ENCODE measurements around the gene ITGAL. TPM values are rescaled to one million over a fixed set of nuclear protein-coding genes. Genes with fewer than 3 reads are reported as not detected.
"Not testable (repeated sequence)": the region's sequence is repeated elsewhere in the genome, so short reads cannot be mapped to it uniquely, and the experiment has no call there.

ITGAL gene
- total RNA-seq, 1 donor from 2014 or later = 14.5 TPM

DNA sequence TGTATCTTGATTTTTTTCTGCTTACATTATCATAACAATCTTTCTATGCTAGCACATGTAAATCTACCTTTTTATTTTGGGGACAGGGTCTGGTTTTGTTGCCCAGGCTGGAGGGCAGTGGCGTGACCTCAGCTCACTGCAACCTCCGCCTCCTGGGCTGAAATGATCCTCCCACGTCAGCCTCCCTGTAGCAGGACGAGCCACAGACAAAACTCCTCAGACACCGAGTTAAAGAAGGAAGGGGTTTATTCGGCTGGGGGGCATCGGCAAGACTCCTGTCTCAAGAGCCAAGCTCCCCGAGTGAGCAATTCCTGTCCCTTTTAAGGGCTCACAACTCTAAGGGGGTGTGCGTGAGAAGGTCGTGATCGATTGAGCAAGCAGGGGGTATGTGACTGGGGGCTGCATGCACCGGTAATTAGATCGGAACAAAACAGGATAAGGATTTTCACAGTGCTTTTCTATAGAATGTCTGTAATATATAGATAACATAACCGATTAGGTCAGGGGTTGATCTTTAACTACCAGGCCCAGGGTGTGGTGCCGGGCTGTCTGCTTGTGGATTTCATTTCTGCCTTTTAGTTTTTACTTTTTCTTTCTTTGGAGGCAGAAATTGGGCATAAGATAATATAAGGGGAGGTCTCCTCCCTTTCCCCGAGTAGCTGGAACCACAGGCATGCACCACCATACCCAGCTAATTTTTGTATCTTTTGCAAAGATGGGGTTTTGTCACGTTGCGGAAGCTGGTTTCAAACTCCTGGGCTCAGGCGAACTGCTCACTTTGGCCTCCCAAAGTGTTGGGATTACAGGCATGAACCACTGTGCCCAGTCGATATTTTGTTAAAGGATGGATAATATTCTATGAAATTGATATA is 19.6 kb upstream of the ITGAL start:
- intact Hi-C loops (cut with DNase I); DNase-seq (ENCODE audit: low spot score); ATAC-seq: not testable (repeated sequence)

DNA sequence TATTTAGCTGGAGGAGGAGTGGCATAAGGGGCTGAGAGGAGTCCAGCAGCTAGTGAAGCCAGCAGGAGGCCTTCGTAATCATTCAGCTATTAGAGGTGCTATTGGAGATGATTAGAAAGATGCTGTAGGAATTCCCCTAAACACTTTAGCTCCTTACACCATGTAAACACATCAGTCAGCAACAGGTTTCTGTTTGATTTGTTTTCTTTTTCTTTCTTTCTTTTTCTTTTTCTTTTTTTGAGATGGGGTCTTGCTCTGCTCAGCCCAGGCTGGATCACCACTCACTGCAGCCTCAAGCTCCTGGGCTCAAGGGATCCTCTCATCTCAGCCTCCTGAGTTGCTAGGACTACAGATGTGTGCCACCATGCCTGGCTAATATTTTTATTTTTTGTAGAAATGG is 16.2 kb upstream of the ITGAL start:
- no peak for ATAC-seq
- intact Hi-C loops (cut with DNase I) = no loop called here

DNA sequence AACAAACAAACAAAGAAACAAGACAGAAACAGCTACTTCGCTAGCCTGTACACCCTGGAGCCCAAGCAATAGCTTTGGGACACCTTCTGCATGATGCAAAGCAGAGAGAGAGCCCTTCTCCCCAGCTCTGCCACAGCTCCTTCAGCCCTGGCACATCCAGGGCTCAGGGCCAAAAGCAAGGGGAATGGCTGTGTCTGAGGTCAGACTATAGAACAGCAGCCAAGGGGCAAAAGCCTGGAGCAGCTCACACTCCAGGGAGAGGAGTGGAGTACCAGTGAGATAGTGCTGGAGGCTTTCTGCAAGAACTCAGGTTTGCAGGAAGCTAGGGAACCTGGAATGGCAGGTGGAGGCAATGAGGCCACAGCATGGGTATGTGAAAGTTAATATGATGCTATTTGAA is 15.3 kb upstream of the ITGAL start:
- ATAC-seq (no peak), DNase-seq (ENCODE audit: low spot score) (no peak)
- intact Hi-C loops (cut with DNase I) = no loop called here

More for the DNA sequence above, 16.2 kb upstream of the ITGAL start:
- no peak for DNase-seq (ENCODE audit: low spot score)

DNA sequence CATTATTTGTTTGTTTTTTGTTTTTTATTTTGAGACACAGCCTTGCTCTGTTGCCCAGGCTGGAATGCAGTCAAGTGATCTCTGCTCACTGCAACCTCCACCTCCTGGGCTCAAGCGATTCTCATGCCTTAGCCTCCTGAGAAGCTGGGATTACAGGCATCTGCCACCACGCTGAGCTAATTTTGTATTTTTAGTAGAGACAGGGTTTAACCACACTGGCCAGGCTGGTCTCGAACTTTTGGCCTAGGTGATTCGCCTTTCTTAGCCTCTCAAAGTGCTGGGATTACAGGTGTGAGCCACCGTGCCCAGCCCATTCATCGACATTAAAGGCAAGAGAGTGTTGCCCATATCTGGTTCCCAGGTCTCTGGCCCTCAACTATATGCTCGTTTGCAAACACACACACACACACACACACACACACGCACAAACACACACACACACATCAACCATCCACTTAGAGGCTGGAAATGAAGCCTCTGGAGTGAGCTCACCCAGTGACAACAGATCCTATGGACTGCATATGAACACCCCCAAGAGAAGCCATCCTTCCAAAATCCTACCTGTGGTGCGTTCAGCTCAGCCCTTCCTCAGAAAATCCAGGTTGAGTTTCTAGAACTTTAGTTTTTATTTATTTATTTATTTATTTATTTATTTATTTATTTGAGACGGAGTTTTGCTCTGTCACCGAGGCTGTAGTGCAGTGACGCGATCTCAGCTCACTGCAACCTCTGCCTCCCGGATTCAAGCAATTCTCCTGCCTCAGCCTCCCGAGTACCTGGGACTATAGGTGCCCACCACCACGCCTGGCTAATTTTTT is 14.6 kb upstream of the ITGAL start:
- DNase-seq (ENCODE audit: low spot score) (no peak), ATAC-seq (no peak)
- intact Hi-C loops (cut with DNase I) = no loop called here

DNA sequence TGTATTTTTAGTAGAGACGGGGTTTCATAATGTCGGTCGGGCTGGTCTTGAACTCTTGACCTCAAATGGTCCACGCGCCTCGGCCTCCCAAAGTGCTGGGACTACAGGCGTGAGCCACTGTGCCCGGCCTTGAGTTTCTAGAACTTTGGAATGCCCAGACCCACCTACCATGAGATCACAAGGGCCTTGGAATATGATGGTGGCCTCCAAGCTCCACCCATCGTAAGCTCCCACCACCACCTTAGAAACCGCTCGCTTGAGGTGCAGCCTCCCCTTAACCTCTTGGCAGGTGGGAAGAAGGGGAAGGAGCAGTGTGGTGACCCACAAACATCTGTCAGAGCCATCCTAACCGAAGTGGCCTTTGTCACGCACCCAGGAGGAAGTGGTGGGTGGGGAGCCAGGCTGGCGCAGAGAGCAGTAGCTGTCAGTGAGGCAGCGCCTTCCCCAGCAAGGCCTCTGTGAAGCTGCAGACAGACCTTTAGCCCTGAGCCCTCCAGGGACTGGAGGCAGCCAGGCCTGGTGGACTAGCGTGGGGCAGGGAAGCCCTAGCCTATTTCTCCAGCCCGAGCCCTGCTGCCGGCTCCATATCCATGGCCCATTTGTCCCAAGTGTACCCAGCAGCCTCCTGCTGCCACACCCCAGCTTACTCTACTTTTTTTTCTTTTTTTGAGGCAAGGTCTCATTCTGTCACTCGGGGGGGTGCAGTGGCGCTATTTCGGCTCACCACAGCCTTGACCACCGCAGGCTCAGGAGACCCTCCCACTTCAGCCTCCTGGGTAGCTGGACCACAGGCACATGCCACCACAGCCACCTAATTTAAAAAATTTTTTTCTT is 13.8 kb upstream of the ITGAL start:
- ATAC-seq (peak; percentile 63), DNase-seq (ENCODE audit: low spot score) (no peak)
- intact Hi-C loops (cut with DNase I) = no loop called here

DNA sequence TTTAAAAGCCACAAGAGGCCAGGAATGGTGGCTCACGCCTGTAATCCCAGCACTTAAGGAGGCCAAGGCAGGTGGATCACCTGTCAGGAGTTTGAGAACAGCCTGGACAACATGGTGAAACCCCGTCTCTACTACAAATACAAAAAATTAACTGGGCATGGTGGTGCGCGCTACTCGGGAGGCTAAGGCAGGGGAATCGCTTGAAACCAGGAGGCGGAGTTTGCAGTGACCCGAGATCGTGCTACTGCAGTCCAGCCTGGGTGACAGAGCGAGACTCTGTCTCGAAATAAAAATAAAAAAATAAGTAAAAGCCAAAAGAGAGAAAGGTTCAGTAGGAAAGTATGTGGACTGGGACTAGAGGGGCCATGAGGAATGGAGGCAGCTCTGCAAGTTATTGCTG is 13.1 kb upstream of the ITGAL start:
- intact Hi-C loops (cut with DNase I) = no loop called here
- ATAC-seq (no peak), DNase-seq (ENCODE audit: low spot score) (no peak)

DNA sequence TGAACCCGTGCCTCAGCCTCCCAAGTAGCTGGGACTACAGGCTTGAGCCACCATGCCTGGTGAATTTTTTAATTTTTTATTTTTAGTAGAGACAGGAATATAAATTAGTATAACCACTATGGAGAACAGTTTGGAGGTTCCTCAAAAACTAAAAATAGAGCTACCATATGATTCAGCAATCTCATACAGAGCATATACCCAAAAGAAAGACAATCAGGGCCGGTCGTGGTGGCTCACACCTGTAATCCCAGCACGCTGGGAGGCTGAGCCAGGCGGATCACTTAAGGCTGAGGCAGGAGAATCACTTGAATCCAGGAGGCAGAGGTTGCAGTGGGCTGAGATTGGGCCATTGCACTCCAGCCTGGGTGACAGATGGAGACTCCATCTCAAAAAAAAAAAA is 11.1 kb upstream of the ITGAL start:
- ATAC-seq; intact Hi-C loops (cut with DNase I); DNase-seq (ENCODE audit: low spot score): not testable (repeated sequence)

DNA sequence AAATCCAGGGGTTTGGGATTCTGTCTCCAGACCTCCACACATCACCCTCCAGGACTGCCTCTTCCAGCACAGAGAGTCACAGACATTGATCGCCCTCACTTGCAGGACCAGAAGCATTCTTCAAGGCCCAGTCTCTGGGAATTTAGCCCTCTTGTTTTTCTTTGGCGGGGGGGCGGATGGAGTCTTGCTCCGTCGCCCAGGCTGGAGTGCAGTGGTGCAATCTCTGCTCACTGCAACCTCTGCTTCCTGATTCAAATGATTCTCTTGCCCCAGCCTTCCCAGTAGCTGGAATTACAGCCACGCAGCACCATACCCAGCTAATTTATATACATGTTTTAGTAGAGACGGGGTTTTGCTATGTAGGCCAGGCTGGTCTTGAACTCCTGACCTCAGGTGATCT is 8.5 kb upstream of the ITGAL start:
- ATAC-seq = no peak

DNA sequence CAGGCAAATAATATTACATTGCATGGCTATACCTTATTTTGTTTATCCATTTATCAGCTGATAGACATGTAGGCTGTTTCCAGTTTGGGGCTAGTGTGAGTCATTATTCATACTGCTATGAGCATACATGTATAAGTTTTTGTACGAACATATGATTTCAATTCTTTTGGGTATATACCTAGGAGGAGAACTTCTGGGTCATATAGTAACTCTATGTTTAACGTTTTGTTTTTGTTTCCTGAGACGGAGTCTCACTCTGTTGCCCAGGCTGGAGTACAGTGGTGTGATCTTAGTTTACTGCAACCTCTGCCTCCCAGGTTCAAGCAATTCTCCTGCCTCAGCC is 2.4 kb upstream of the ITGAL start:
- intact Hi-C loops (cut with DNase I) = no loop called here
- ATAC-seq (no peak), DNase-seq (ENCODE audit: low spot score) (no peak)

More for the DNA sequence above, 8.5 kb upstream of the ITGAL start:
- no peak for DNase-seq (ENCODE audit: low spot score)
- intact Hi-C loops (cut with DNase I) = no loop called here

DNA sequence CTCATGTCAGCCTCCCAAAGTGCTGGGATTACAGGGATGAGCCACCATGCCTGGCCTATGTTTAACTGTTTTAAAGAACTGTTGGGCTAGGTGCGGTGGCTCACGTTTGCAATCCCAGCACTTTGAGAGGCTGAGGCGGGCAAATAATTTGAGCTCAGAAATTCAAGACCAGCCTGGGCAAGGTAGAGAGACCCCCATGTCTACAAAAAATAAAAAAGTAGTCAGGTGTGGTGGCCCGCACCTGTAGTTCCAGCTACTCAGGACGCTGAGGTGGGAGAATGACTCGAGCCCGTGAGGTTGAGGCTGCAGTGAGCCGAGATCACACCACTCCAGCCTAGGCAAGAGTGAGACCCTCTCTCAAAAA is 1.9 kb upstream of the ITGAL start:
- ATAC-seq = no peak
- intact Hi-C loops (cut with DNase I) = no loop called here
- no peak for DNase-seq (ENCODE audit: low spot score)

DNA sequence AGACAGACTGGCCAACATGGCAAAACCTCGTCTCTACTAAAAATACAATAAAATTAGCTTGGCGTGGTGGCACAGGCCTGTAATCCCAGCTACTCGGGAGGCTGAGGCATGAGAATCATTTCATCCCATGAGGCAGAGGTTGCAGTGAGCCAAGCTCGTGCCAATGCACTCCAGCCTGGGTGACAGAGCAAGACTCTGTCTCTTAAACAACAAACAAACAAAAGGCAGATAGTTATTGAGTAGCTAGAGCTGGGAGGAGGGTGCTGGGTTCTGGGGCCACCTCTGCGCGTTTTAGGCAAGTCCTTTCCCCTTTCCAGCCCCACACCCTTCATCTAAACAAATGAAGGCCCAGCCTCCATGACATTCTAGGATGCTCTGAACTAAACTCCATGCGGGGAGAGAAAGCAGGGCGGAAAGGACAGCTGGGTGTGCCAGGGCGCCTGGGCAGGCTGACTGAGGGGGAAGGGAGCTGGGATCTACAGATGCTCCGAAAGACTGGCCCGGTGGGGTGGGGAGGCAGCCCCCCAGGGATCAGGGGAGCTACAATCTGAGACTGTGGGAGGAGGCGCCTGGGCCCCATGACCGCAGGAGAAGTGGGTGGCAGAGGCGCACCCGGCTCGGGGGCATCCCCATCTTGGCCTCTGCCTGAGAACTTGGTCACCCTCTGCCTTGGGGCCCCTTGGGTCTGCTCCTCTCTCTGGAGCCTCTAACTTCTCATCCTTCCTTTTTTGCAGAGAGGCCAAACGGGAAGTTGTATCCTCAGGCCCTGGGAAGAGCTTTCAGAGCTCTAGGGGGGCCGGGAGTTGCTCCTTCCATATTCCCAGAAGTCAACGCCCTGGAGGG is 910 bp downstream of the ITGAL start:
- intact Hi-C loops (cut with DNase I) = no loop called here
- DNase-seq (ENCODE audit: low spot score) (no peak), ATAC-seq (peak; percentile 41)

DNA sequence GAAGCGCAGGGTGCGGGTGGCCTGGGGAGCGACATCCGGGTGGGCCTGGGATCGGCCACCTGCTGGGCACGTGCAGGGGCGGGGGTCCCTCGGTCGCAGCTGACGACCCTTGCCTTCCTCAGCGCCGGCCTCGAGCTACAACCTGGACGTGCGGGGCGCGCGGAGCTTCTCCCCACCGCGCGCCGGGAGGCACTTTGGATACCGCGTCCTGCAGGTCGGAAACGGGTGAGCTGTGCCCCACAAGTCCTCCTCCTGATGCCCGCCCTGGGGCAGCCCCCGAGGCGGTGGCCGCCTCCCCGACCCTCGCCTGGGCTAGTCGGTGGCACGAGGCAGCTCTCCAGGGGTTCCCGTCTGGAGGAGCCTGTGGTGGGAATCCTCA is 1.5 kb downstream of the ITGAL start:
- intact Hi-C loops (cut with DNase I) = no loop called here
- no peak for ATAC-seq

DNA sequence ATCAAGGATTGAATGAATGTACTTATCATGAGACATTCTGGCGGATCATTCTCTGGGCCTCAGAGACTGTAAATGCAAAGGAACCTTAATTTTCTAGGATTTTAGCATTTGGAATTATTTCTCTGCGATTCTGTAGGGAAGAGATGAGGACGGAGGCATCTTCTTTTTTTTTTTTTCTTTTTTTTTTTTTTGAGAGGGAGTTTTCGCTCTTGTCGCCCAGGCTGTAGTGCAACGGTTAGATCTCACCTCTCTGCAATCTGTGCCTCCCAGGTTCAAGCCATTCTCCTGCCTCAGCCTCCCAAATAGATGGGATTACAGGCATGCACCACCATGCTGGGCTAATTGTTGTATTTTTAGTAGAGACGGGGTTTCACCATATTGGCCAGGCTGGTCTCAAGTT is 2.1 kb downstream of the ITGAL start:
- intact Hi-C loops (cut with DNase I) = no loop called here
- no peak for DNase-seq (ENCODE audit: low spot score)
- ATAC-seq = no peak

More for the DNA sequence above, 1.5 kb downstream of the ITGAL start:
- DNase-seq (ENCODE audit: low spot score) = no peak

DNA sequence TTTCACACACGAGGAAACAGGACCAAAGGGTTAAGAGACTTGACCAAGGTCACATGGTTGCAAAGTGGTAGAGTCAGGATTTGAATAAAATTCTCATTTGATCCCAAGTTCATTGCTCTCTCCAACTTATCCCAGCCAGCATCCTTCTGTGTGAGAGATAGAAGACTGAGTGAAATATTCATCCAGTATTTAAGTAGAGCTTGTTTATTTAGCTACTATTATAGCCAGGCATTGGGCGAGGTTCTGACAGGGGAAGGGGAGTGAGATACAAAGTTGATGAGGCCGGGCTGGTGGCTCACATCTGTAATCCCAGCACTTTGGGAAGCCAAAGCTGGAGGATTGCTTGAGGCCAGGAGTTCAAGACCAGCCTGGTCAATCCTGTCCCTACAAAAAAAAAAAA is 4.4 kb downstream of the ITGAL start:
- intact Hi-C loops (cut with DNase I) = no loop called here
- ATAC-seq = no peak
- no peak for DNase-seq (ENCODE audit: low spot score)

DNA sequence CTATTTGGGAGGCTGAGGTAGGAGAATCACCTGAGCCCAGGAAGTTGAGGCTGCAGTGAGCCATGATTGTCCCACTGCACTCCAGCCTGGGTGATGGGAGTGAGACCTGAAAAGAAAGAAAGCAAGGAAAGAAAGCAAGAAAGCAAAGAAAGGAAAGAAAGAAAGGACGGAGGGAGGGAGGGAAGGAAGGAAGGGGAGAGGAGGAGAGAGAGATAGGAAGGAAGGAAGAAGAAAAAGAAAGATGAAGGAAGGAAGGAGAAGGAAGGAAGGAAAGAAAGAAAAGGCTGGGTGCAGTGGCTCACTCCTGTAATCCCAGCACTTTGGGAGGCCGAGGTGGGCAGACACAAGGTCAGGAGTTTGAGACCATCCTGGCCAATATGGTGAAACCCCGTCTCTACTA is 5.2 kb downstream of the ITGAL start:
- intact Hi-C loops (cut with DNase I); ATAC-seq; DNase-seq (ENCODE audit: low spot score): not testable (repeated sequence)

DNA sequence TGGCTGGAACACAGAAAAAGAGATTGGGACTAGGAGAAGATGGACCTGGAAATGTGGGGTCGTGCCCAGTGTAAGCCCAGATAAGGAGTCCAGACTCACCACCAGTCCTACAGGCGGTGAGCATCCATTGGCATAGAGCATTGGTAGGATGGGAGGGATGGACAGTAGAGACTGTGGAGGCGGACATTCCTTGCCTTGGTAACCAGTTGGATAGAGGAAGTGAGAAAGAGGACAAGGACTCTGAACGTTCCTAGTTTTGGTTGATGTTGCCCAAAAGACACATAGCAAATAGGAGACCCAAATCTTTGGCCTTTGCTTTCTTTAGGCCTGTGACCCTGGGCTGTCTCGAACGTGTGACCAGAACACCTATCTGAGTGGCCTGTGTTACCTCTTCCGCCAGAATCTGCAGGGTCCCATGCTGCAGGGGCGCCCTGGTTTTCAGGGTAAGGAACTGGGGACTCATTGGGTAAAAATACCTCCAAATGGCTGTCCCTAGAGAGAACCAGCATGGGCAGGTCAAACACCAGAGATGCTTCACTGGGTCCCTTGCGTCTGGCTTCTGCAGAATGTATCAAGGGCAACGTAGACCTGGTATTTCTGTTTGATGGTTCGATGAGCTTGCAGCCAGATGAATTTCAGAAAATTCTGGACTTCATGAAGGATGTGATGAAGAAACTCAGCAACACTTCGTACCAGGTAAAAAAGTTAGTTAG is 6.4 kb downstream of the ITGAL start:
- DNase-seq (ENCODE audit: low spot score) (no peak), ATAC-seq (no peak)
- intact Hi-C loops (cut with DNase I) = no loop called here

DNA sequence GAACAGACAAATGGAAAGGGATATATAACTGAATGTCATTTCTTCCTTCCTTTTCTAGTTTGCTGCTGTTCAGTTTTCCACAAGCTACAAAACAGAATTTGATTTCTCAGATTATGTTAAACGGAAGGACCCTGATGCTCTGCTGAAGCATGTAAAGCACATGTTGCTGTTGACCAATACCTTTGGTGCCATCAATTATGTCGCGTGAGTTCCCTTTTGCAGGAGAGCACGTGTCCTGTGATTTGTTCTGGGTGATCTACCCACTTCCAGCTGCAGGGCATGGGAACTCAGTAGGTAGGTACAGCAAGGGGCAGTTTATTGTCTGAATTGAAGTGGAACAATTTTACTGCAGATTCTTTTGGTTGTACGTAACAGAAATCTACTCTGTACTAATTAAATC is 8.8 kb downstream of the ITGAL start:
- ATAC-seq (no peak), DNase-seq (ENCODE audit: low spot score) (no peak)
- intact Hi-C loops (cut with DNase I) = no loop called here

DNA sequence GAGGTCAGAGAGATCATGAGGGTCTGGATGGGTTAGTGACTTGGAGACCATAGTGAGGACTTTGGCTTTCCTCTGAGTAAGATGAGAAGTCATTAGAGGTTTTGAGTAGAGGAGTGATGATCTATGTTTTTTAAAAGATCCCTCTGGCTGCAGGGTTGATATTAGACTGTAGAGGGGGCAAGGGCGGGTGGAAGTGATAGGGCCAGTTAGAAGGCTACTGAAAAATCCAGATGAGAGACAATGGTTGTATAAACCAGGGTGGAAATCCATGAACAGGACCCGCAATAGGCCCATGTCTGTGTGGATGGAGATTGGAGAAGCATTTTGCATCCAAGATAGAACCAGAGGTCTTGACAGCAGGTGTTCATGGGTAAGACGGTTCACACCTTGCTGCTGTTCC is 9.8 kb downstream of the ITGAL start:
- DNase-seq (ENCODE audit: low spot score) = no peak
- no peak for ATAC-seq
- intact Hi-C loops (cut with DNase I) = no loop called here

All from sciatic nerve (tissue), 2 donors.